ENCODE data around the gene LRRFIP2. TPM values are rescaled to one million over a fixed set of nuclear protein-coding genes. Genes with fewer than 3 reads are reported as not detected.

LRRFIP2 gene
- total and polyA plus RNA-seq, 2 donors (not counting 1 experiment from before 2014, with no cell fraction given) = 8.6 to 49.2 TPM

GRCh38 chr3:37039161-37039846 lies 135.1 kb downstream of the LRRFIP2 start:
- no peaks in the 10 kb centered on the region for H3K27me3 Mint-ChIP-seq
- no peak for DNase-seq
- TF ChIP-seq EZH2 (IDR thresholded peaks at IDR 0.05; ENCODE audit: borderline replicate concordance, insufficient read depth, low read depth, low read length, poor library complexity, severe bottlenecking) = no peak
- no peaks in the 10 kb centered on the region for H4K20me1 ChIP-seq (ENCODE audit: control insufficient read depth, insufficient read depth, low read length, poor library complexity, severe bottlenecking)
- H3K4me3 ChIP-seq (ENCODE audit: control extremely low read depth in 1 of 5, extremely low read depth in 1 of 5, insufficient read depth in 1 of 5, low read depth in 2 of 5, low read length in 4 of 5) = no peak overlapping the region
- ChIA-PET POLR2A (no interaction called here), CTCF (interaction anchor here (1.3 kb wide), 1 partner anchor 81 kb away, joined by 5 read pairs; no protein-coding TSS in a partner anchor)
- H3K4me2 ChIP-seq (replicated peaks; ENCODE audit: low read depth, low read length, poor library complexity, severe bottlenecking) = no peak overlapping the region
- no peak overlapping the region for H3K27ac Mint-ChIP-seq
- peaks cover 0 to 7% (median 3%) of the 10 kb centered on the region in 3 donors for H3K9me3 ChIP-seq (ENCODE audit: control extremely low read depth in 1 of 3, control insufficient read depth in 2 of 3, insufficient read depth in 1 of 3, low read length in 2 of 3)
- H3K9me3 Mint-ChIP-seq (ENCODE audit: insufficient read depth) = no peaks in the 10 kb centered on the region
- no peak overlapping the region for H2AFZ ChIP-seq (ENCODE audit: insufficient read depth, low read depth, low read length, poor library complexity, severe bottlenecking)
- no peaks in the 10 kb centered on the region for H3K4me1 ChIP-seq (ENCODE audit: control insufficient read depth in 2 of 2, insufficient read depth in 2 of 2, low read length in 2 of 2)
- no peaks in the 10 kb centered on the region for H3K4me1 Mint-ChIP-seq
- peaks cover 9 to 55% of the 10 kb centered on the region in 2 experiments for H3K36me3 ChIP-seq (replicated peaks in 1 of 2; ENCODE audit: control extremely low read depth in 1 of 2, control insufficient read depth in 1 of 2, extremely low read depth in 1 of 2, insufficient read depth in 2 of 2, low read length in 1 of 2)
- intact Hi-C loops (cut with micrococcal nuclease) = no loop called here
- no peak for ATAC-seq (ENCODE audit: low read depth)
- no peaks in the 10 kb centered on the region for H3K27me3 ChIP-seq (replicated peaks in 1 of 4; ENCODE audit: control extremely low read depth in 1 of 4, control insufficient read depth in 3 of 4, insufficient read depth in 4 of 4, low read length in 3 of 4)
- 100% methylated on average over 1 of the region's 1 CpG for WGBS (ENCODE audit: insufficient coverage)
- H3K4me3 Mint-ChIP-seq = no peak overlapping the region
- no peaks in the 10 kb centered on the region for H3K79me2 ChIP-seq (ENCODE audit: control insufficient read depth, insufficient read depth, low read length)
- no peak overlapping the region for H3K27ac ChIP-seq (ENCODE audit: low read length in 2 of 2)
- H3K9ac ChIP-seq (ENCODE audit: low read length) = no peak overlapping the region

GRCh38 chr3:37037352-37037751 lies 137.0 kb downstream of the LRRFIP2 start:
- DNase-seq (no peak), ATAC-seq (ENCODE audit: low read depth) (no peak)
- Mint-ChIP-seq H3K9me3 (ENCODE audit: insufficient read depth) (no peaks in the 10 kb centered on the region), H3K4me3 (no peak overlapping the region), H3K27me3 (no peaks in the 10 kb centered on the region), H3K4me1 (no peaks in the 10 kb centered on the region), H3K27ac (no peak overlapping the region)
- TF ChIP-seq, protein P1, sequence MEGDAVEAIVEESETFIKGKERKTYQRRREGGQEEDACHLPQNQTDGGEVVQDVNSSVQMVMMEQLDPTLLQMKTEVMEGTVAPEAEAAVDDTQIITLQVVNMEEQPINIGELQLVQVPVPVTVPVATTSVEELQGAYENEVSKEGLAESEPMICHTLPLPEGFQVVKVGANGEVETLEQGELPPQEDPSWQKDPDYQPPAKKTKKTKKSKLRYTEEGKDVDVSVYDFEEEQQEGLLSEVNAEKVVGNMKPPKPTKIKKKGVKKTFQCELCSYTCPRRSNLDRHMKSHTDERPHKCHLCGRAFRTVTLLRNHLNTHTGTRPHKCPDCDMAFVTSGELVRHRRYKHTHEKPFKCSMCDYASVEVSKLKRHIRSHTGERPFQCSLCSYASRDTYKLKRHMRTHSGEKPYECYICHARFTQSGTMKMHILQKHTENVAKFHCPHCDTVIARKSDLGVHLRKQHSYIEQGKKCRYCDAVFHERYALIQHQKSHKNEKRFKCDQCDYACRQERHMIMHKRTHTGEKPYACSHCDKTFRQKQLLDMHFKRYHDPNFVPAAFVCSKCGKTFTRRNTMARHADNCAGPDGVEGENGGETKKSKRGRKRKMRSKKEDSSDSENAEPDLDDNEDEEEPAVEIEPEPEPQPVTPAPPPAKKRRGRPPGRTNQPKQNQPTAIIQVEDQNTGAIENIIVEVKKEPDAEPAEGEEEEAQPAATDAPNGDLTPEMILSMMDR (IDR thresholded peaks at IDR 0.05) = no peak
- TF ChIP-seq EZH2 (IDR thresholded peaks at IDR 0.05; ENCODE audit: borderline replicate concordance, insufficient read depth, low read depth, low read length, poor library complexity, severe bottlenecking) = no peak
- H3K4me1 ChIP-seq (ENCODE audit: control insufficient read depth in 2 of 2, insufficient read depth in 2 of 2, low read length in 2 of 2) = no peaks in the 10 kb centered on the region
- H3K27me3 ChIP-seq (replicated peaks in 1 of 4; ENCODE audit: control extremely low read depth in 1 of 4, control insufficient read depth in 3 of 4, insufficient read depth in 4 of 4, low read length in 3 of 4) = no peaks in the 10 kb centered on the region
- no peak overlapping the region for H3K27ac ChIP-seq (ENCODE audit: low read length in 2 of 2)
- H4K20me1 ChIP-seq (ENCODE audit: control insufficient read depth, insufficient read depth, low read length, poor library complexity, severe bottlenecking) = no peaks in the 10 kb centered on the region
- no peaks in the 10 kb centered on the region for H3K79me2 ChIP-seq (ENCODE audit: control insufficient read depth, insufficient read depth, low read length)
- H3K9me3 ChIP-seq (ENCODE audit: control extremely low read depth in 1 of 3, control insufficient read depth in 2 of 3, insufficient read depth in 1 of 3, low read length in 2 of 3) = peaks cover 0 to 7% (median 3%) of the 10 kb centered on the region in 3 donors
- intact Hi-C loops (cut with micrococcal nuclease) = no loop called here
- POLR2A ChIA-PET = no interaction called here
- H3K4me2 ChIP-seq (replicated peaks; ENCODE audit: low read depth, low read length, poor library complexity, severe bottlenecking) = no peak overlapping the region
- H3K36me3 ChIP-seq (replicated peaks in 1 of 2; ENCODE audit: control extremely low read depth in 1 of 2, control insufficient read depth in 1 of 2, extremely low read depth in 1 of 2, insufficient read depth in 2 of 2, low read length in 1 of 2) = peaks cover 9 to 60% of the 10 kb centered on the region in 2 experiments
- CTCF ChIA-PET = interaction anchor here (1.9 kb wide), 1 partner anchor 168 kb away, joined by 5 read pairs; no protein-coding TSS in a partner anchor
- H2AFZ ChIP-seq (ENCODE audit: insufficient read depth, low read depth, low read length, poor library complexity, severe bottlenecking) = no peak overlapping the region
- H3K4me3 ChIP-seq (ENCODE audit: control extremely low read depth in 1 of 5, extremely low read depth in 1 of 5, insufficient read depth in 1 of 5, low read depth in 2 of 5, low read length in 4 of 5) = no peak overlapping the region
- no peak overlapping the region for H3K9ac ChIP-seq (ENCODE audit: low read length)
- WGBS (ENCODE audit: insufficient coverage) = no CpG with 5 or more reads among the region's 3 CpGs

Measured in B cell (primary cell).